RWPE1 (cell line): Measurements from ENCODE around the gene NHEJ1.
A peak's percentile ranks its signal among the peaks of the same experiment; 100 is the strongest.

Source experiments
- CTCF ChIA-PET: fragments of 350-600 bp; sonication (Branson Sonifier 250); formaldehyde crosslinking; extraction: SDS; loops from one replicate; lab custom pipeline; 2021; lab: Yijun Ruan, JAX
- POLR2A ChIA-PET: fragments of 400-600 bp; formaldehyde crosslinking; extraction: SDS; loops from one replicate; lab custom pipeline; 2020; ENCODE audit warnings: antibody characterized with exemption; ENCODE audit not compliant: low non-redundant PET; lab: Yijun Ruan, JAX
- DNase-seq: peaks from one replicate; pipeline ENCODE4 v3.0.0; 2012; ENCODE audit warnings: low spot score
- H3K27ac ChIP-seq: fragments of 450-650 bp; 2 replicates; pipeline ENCODE4 v1.5.1; 2017
- CTCF ChIP-seq: fragments of 450-650 bp; conservative IDR thresholded peaks from 2 replicates; pipeline ENCODE4 v1.5.1; 2017; ENCODE audit warnings: low read depth, mild to moderate bottlenecking

The NHEJ1 gene

DNA sequence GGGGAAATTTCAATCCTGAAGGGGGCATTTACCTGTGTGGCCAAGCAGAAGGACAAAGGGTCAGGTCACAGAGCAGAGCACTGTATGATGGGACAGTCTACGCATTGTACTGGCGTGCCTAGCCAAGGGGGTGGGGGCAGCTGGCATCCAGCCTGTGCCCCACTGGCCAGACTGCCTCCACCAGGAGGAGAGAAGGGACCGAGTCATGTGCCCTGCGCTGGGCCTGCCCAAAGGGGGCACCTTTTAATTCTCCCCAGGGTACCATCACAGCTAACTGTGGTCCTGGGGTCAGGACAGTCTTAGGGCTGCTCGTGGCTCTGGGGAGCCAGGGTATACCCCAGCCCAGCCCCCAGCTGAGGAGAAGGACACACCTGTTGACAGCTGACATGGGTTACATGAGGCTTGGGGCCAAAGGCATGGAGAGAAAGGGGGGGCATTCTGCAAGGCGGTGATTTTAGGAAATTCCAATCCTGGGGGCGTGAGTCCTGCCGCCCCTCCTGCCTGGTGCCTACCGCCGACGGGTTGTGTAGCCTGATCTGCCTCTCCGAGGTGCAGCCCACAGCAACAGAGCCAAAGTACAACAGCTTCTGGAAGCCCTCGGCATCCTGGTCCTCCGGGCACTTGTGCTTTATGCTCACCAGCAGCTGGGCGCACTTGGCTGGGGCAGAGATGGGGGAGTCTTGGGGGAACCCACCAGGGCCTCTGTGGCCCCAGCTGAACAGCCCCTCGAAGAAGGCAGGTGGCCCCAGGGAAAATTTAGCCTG, 130.3 kb downstream of the NHEJ1 start:
- no peak overlapping the region for H3K27ac ChIP-seq
- no peak for TF ChIP-seq CTCF
- no peak for DNase-seq
- CTCF ChIA-PET: interaction anchor here (0.5 to 2.7 kb wide), 38 partner anchors 8 to 338 kb away, joined by 3 to 34 read pairs (median 6); partner anchors contain the start of genes GLB1L, NHEJ1, PTPRN and STK16
- POLR2A ChIA-PET: no interaction called here

DNA sequence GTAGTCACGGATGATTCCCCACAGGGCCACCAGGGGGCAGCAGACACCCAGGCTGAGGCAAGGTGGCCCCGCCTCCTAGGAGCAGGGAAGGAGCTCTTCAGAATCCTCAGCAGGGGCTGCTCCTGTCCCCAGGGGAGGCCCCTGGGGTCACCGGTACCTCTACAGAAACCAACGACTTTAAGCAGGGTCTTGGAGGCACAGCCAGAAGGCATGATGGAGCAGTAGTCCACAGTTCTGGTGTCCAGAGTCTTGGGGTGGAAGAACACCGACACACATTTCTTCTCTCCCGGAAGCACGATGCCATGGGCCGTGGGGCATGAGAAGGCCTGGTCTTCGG, 130.8 kb downstream of the NHEJ1 start:
- DNase-seq: peak; percentile 84
- ChIA-PET CTCF (interaction anchor here (0.5 to 2.7 kb wide), 46 partner anchors 8 to 338 kb away, joined by 3 to 34 read pairs (median 4); partner anchors contain the start of genes GLB1L, NHEJ1, PTPRN and STK16), POLR2A (no interaction called here)
- peak; percentile 93 for TF ChIP-seq CTCF
- no peak overlapping the region for H3K27ac ChIP-seq

DNA sequence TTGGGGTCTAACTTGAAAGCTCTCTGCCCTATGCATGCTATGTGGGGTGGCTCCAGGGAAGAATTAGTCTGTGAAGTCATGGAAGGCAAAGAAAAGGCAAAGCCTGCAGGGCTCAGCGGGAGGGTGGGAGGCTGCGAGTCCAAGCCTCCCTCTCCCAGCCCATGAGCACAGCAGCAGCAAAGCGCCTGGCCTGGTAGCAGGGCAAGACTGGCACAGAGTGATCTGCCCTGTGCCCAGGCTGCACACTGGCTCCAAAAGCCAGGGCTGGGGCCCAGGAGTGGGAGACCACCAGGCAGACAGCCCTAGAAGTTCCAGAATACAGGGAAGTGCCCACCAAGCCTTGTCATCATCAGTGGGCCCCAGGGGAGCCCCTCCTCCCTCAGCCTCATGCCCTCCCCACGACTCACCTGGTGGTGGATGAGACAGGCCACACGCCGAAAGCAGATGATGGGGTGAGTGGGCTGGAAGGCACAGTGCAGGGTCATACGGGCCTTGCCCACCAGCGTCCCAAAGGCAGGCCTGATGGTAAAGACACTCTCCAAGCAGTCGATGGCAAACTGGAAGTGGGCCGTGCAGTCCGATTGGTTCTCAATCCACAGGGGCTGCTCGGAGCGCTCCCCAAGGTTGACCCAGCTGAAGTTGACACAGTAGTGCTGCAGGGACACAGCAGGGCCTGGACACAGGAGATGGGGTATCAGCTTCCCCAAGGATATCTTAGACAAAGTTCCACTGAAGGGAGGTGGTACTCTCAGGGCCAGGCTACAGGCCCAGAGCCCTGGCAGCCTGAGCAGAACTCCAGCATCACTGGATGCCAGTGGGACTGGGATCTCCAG, 131.4 kb downstream of the NHEJ1 start:
- no peak for DNase-seq
- CTCF ChIA-PET: interaction anchor here (0.5 to 2.7 kb wide), 44 partner anchors 8 to 339 kb away, joined by 3 to 34 read pairs (median 4); partner anchors contain the start of genes CNPPD1, GLB1L, NHEJ1 and PTPRN
- H3K27ac ChIP-seq: no peak overlapping the region
- no peak for TF ChIP-seq CTCF
- POLR2A ChIA-PET: no interaction called here

DNA sequence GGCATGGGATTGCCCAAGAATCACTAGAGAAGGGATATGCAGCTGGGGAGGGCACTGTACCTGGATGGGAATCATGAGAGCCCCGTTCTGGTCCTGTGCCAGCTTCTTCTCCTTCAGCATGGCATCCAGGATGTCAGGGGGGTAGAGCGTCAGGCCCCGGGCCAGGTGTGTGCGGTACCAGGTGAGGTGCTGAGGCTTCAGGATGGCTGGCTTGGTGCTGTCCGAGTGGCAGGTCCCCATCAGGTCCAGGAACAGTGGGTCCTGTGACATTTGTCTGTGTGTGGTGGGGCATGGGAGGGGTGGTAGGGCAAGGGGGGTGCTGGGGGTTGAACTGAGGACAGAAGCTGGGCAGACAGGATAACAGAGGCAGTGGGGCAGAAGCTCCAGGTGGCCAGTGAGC, 132.5 kb downstream of the NHEJ1 start:
- ChIA-PET POLR2A (no interaction called here), CTCF (interaction anchor here (1.1 to 2.7 kb wide), 4 partner anchors 32 to 92 kb away, joined by 5 to 34 read pairs (median 6); no protein-coding TSS in a partner anchor)
- H3K27ac ChIP-seq: no peak overlapping the region
- TF ChIP-seq CTCF: no peak
- DNase-seq: no peak

- ChIA-PET POLR2A (no interaction called here), CTCF (interaction anchor here (0.6 to 1.3 kb wide), 6 partner anchors 25 to 330 kb away, joined by 3 to 5 read pairs (median 3); no protein-coding TSS in a partner anchor)
- TF ChIP-seq CTCF: no peak
- H3K27ac ChIP-seq: no peak overlapping the region
- no peak for DNase-seq
Observed at GRCh38 chr2:219027511-219028055, 133.0 kb downstream of the NHEJ1 start.

- ChIA-PET CTCF (interaction anchor here (0.5 to 1.3 kb wide), 5 partner anchors 15 to 168 kb away, joined by 3 to 5 read pairs (median 3); no protein-coding TSS in a partner anchor), POLR2A (no interaction called here)
- no peak for DNase-seq
- no peak for TF ChIP-seq CTCF
- no peak overlapping the region for H3K27ac ChIP-seq
Observed at GRCh38 chr2:219026946-219027345, 133.7 kb downstream of the NHEJ1 start.
